Activated naive CD8-positive, alpha-beta T cell treated with anti-CD3 and anti-CD28 coated beads, Interleukin-2, amount 50 U/mL, for 16 hours (primary cell): ENCODE data around the gene GAD2.
A peak's percentile ranks its signal among the peaks of the same experiment; 100 is the strongest.
"Not testable (repeated sequence)": the region's sequence is repeated elsewhere in the genome, so short reads cannot be mapped to it uniquely, and the experiment has no call there.

Source experiments
- DNase-seq: peaks from one replicate; pipeline ENCODE4 v3.0.0-alpha.2; 2020; ENCODE audit warnings: low read depth, low spot score

Gene GAD2

DNA sequence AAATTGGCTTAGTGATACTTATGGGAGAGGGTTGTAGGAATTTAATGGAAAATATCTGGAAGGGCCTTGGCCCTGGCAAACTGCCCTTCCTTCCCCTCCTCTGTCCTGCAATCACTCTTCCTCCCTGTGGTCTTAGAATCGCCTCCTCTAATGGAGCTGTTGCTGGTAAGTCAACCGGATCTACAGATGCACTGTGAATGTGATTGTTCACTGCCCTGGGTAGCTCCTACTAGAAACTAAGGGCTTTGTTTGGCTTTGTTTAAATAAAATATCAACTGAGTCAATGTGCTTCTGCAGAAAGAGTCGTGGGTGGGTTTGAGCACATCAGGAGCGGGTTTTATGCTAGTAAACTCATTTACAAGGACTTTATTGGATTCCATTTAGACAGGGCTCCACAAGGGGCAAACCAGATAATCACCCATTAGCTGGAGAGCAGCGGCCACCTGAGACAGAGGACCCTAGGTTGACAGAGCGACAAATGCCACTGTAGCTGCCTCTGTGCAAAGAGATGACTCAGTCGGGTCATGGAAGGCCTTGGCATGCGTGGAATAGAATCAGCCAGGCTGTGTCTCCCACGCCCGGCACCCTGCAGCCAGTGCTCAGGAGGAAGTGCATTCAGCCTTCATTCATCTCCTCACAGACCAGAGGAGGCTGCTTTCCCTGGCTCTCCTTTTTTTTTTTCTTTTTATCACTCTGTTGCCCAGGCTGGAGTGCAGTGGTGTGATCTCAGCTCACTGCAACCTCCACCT is 97.9 kb downstream of the GAD2 start:
- DNase-seq: no peak

- no peak for DNase-seq
These were observed 102.1 kb downstream of the GAD2 start for GRCh38 chr10:26318672-26319071.

DNA sequence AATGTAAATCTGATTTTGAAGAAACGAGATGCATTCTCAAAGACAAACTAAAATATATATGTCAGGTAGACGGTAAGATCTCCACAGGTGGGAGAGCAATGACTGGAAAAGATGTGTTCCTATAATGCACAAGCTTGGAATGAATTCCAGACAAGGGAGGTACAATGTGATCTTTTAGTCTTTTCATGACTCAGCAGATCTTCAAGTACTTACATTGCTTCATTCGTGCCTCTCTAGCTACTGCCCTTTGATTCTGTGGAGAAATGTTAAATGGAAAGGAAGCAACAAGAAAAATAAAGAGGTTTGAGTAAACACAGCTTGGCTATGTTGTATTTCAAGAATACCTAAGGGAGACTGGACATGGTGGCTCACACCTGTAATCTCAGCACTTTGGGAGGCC is 106.6 kb downstream of the GAD2 start:
- DNase-seq: no peak

DNA sequence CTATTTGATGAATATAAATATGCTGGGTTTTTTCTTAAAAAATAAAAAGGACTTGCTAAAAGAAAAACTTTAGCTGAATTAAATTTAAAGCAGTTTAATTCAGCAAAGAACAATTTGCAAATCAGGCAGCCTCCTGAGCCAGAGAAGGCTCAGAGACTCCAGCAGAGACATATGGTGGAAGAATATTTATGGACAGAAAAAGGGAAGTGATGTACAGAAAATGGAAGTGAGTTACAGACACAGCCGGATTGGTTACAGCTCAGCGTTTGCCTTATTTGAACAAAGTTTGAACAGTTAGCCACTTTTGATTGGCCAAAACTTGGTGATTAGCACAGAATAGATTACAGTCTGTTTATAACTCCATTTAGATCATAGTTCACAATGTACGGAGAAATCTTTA is 110.3 kb downstream of the GAD2 start:
- DNase-seq: no peak

- no peak for DNase-seq
These were observed 111.2 kb downstream of the GAD2 start for GRCh38 chr10:26327811-26328210.

DNA sequence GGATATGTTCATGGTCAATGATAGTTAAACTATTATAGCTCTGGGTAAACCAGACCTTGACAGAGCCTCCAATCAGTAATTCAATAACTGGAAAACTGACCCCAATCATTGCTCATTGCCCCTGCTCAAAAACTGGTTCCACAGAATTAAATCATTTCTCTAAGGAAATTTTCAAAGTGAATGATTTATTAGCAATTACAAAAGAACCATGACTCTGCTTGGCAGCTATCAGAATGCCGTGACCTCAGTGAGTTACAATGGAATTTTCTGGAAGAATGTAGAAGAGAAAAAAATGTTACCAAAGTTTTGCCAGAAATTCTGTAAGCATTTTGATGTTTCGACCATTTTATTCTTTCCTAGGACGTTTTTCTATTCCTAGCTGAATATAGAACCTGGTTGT is 114.8 kb downstream of the GAD2 start:
- no peak for DNase-seq

GRCh38 chr10:26334232-26334931 is 117.8 kb downstream of the GAD2 start:
- no peak for DNase-seq

DNA sequence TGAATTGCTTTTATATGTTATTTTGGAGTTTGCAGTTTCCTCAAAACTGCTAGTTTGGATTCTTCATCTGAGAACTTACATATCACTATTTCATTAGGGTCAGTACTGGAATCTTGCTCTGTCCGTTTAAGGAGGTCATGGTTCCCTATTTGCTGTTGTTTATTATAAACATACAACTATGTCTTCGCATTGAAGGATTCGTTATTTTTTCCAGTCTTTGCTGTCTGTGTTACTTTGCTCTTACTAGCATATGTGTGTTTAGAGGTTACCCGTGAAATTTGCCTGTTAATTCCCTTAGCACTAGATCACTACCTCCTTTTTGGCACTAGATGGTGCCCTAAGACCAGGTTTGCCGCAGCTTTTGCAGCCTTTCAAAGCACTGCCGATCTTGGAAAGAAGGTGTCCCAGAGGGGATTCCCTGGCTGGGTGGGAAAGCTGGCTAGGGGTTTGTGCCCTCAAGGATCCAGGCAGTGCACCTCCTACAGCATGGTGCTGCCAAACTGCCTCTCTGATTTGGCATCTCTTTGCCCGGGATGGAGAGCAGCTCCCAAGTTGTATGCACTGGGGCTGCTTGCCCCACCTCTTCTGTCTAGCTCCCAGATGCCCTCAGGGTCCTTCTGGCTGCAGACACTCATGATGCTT is 118.5 kb downstream of the GAD2 start:
- peak; percentile 30 for DNase-seq

GRCh38 chr10:26335574-26336093 is 119.1 kb downstream of the GAD2 start:
- no peak for DNase-seq

- DNase-seq: no peak
These were observed 120.4 kb downstream of the GAD2 start for GRCh38 chr10:26336979-26337378.

DNA sequence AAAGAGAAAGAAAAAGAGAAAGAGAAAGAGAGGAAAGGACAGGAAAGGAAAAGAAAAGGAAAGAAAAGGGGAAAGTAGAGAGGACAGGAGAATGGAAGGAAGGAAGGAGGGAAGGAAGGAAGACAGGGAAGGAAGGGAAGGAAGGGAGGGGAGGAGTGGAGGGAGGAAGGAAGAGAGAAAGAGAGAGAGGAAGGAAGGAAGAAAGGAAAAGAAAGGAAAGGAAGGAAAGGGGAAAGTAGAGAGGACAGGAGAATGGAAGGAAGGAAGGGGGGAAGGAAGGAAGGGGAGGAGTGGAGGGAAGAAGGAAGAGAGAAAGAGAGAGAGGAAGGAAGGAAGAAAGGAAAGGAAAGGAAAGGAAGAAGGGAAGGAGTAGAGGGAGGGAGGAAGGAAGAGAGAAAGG is 125.1 kb downstream of the GAD2 start:
- no peak for DNase-seq

DNA sequence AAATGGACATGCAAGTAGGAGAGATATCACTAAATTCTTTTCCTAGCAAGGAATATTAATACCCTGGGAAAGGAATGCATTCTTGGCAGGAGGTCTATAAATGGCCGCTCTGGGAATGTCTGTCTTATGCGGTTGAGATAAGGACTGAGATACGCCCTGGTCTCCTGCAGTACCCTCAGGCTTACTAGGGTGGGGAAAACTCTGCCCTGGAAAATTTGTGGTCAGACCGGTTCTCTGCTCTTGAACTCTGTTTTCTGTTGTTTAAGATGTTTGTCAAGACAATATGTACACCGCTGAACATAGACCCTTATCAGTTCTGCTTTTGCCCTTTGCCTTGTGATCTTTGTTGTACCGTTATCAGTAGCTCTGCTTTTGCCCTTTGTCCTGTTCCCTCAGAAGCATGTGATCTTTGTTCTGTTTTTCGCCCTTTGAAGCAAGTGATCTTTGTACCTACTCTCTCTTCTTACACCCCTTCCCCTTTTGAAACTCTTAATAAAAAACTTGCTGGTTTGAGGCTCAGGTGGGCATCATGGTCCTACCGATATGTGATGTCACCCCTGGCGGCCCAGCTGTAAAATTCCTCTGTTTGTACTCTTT is 132.3 kb downstream of the GAD2 start:
- DNase-seq: not testable (repeated sequence)
